MCF 10A (cell line): ENCODE results near the gene SLC35B2. TPM values are rescaled to one million over a fixed set of nuclear protein-coding genes. Genes with fewer than 3 reads are reported as not detected.

Experiments used
- BruUV-seq: library from RNA; stranded (reverse); fragments of 400-500 nt; replicated peaks from 2 replicates; lab custom pipeline; 2021; lab: Mats Ljungman, UMichigan
- CTCF ChIA-PET: fragments of 300-600 bp; sonication (Branson Sonifier 250); formaldehyde crosslinking; extraction: SDS; loops from one replicate; lab custom pipeline; 2021; ENCODE audit warnings: antibody characterized with exemption, inconsistent platforms; lab: Yijun Ruan, JAX
- POLR2A ChIA-PET: fragments of 300-600, 350-650 bp; sonication (Branson Sonifier 250); formaldehyde crosslinking; extraction: SDS; loops from one replicate; lab custom pipeline; 2020; ENCODE audit warnings: antibody characterized with exemption, inconsistent platforms; lab: Yijun Ruan, JAX
- DNase-seq: peaks from one replicate; pipeline ENCODE4 v3.0.0-alpha.2; 2018; ENCODE audit not compliant: unreplicated experiment
- H3K27ac Mint-ChIP-seq: one replicate; pipeline ENCODE4 v1.8.0; 2022; ENCODE audit warnings: mild to moderate bottlenecking, low read depth, mixed read lengths; ENCODE audit not compliant: unreplicated experiment
- H3K27me3 Mint-ChIP-seq: one replicate; pipeline ENCODE4 v1.8.0; 2022; ENCODE audit warnings: mixed read lengths; ENCODE audit not compliant: insufficient read depth, unreplicated experiment
- H3K36me3 Mint-ChIP-seq: one replicate; pipeline ENCODE4 v1.8.0; 2022; ENCODE audit warnings: mild to moderate bottlenecking, moderate library complexity, mixed read lengths; ENCODE audit not compliant: insufficient read depth, unreplicated experiment
- H3K4me1 Mint-ChIP-seq: one replicate; pipeline ENCODE4 v1.8.0; 2022; ENCODE audit warnings: mixed read lengths; ENCODE audit not compliant: insufficient read depth, unreplicated experiment
- H3K4me3 Mint-ChIP-seq: one replicate; pipeline ENCODE4 v1.8.0; 2022; ENCODE audit warnings: mild to moderate bottlenecking, moderate library complexity, mixed read lengths; ENCODE audit not compliant: unreplicated experiment
- H3K9me3 Mint-ChIP-seq: one replicate; pipeline ENCODE4 v1.8.0; 2022; ENCODE audit warnings: mixed read lengths; ENCODE audit not compliant: unreplicated experiment
- intact Hi-C: fragments of 100-400 bp; cut with micrococcal nuclease; formaldehyde crosslinking; loops from 2 replicates; pipeline ENCODE4 v1.14.1; 2022
- total RNA-seq: library from RNA; stranded (reverse); gene quantifications from 2 replicates; pipeline ENCODE4 v1.2.3, GENCODE V29; 2022
- TF ChIP-seq, protein P1 (sequence below): fragments of 200-600 bp; IDR thresholded peaks from one replicate; pipeline ENCODE4 v1.8.0; 2022; ENCODE audit warnings: antibody characterized with exemption, mild to moderate bottlenecking; ENCODE audit not compliant: unreplicated experiment

Gene SLC35B2
- total RNA-seq, 1 experiment from 2014 or later = 27.1 TPM

DNA sequence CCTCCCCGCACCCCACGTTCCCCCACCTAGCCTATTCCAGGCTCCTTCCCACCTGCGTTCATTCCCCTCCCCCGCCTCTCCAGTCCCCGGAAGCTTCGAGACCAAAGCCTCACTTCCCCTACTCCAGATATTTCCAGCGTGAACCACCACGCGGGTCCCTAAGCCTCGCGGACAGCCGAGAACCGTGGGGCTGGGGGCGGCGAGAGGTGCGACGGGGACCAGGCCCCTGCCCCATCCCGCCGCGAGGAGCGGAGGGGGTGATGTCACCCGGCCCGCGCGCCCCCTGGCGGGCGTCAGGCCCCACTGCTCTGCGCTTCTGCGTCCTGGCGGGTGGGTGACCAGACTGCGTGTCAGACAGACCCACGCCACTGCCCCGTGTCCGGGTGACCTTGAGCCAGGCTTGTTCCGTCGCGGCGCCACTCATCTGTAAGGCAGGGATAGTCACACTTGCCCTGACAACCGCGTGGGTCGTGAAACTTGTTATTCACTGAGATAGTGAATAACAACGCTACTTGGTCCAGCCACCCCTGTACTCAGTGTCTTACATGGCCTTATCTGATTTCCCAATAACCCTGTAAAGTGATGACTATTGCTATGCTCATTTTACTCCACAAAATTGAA, 19.4 kb downstream of the SLC35B2 start:
- Mint-ChIP-seq H3K9me3 (no peaks in the 10 kb centered on the region), H3K27ac (peak overlapping the region; percentile 85), H3K4me3 (peak overlapping the region; percentile 86), H3K4me1 (peaks cover 22% of the 10 kb centered on the region), H3K27me3 (no peaks in the 10 kb centered on the region), H3K36me3 (peaks cover 7% of the 10 kb centered on the region)
- intact Hi-C loops = loop anchor here (1.0 kb wide), 3 partner anchors 17 to 142 kb away; no protein-coding TSS in a partner anchor
- DNase-seq = peak; percentile 69
- TF ChIP-seq, protein P1, sequence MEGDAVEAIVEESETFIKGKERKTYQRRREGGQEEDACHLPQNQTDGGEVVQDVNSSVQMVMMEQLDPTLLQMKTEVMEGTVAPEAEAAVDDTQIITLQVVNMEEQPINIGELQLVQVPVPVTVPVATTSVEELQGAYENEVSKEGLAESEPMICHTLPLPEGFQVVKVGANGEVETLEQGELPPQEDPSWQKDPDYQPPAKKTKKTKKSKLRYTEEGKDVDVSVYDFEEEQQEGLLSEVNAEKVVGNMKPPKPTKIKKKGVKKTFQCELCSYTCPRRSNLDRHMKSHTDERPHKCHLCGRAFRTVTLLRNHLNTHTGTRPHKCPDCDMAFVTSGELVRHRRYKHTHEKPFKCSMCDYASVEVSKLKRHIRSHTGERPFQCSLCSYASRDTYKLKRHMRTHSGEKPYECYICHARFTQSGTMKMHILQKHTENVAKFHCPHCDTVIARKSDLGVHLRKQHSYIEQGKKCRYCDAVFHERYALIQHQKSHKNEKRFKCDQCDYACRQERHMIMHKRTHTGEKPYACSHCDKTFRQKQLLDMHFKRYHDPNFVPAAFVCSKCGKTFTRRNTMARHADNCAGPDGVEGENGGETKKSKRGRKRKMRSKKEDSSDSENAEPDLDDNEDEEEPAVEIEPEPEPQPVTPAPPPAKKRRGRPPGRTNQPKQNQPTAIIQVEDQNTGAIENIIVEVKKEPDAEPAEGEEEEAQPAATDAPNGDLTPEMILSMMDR = peak; percentile 94
- ChIA-PET CTCF (interaction anchor here (0.7 to 3.7 kb wide), 21 partner anchors 9 to 762 kb away, joined by 3 to 16 read pairs (median 4); partner anchors contain the start of genes HSP90AB1, MYMX, SLC29A1 and SLC35B2), POLR2A (interaction anchor here (0.6 to 5.2 kb wide), 14 partner anchors 9 to 447 kb away, joined by 3 to 114 read pairs (median 4); partner anchors contain the start of genes CDC5L, HSP90AB1, SLC29A1 and SLC35B2)
- TSS peak; percentile 83 for BruUV-seq

- peak; percentile 99 for DNase-seq
- Mint-ChIP-seq H3K36me3 (peaks cover 7% of the 10 kb centered on the region), H3K4me1 (peaks cover 22% of the 10 kb centered on the region), H3K27ac (peak overlapping the region; percentile 85), H3K9me3 (no peaks in the 10 kb centered on the region), H3K27me3 (no peaks in the 10 kb centered on the region), H3K4me3 (peak overlapping the region; percentile 86)
- CTCF ChIA-PET = interaction anchor here (0.7 to 3.7 kb wide), 22 partner anchors 10 to 762 kb away, joined by 3 to 52 read pairs (median 4); partner anchors contain the start of genes HSP90AB1, SLC29A1 and SLC35B2
- TF ChIP-seq, protein P1 = no peak
- BruUV-seq = TSS peak; percentile 51
- POLR2A ChIA-PET = interaction anchor here (0.6 to 5.2 kb wide), 15 partner anchors 8 to 446 kb away, joined by 3 to 114 read pairs (median 4); partner anchors contain the start of genes CDC5L, HSP90AB1, SLC29A1 and SLC35B2
- intact Hi-C loops = loop anchor here (1.0 kb wide), 2 partner anchors 16 to 65 kb away; no protein-coding TSS in a partner anchor
These were observed 20.1 kb downstream of the SLC35B2 start for GRCh38 chr6:44237021-44237812.

GRCh38 chr6:44235891-44236516, 21.3 kb downstream of the SLC35B2 start:
- peaks cover 22% of the 10 kb centered on the region for H3K4me1 Mint-ChIP-seq
- ChIA-PET POLR2A (interaction anchor here (1.0 to 5.2 kb wide), 7 partner anchors 11 to 63 kb away, joined by 3 to 114 read pairs (median 3); partner anchors contain the start of genes HSP90AB1, SLC29A1 and SLC35B2), CTCF (interaction anchor here (0.5 to 3.6 kb wide), 16 partner anchors 9 to 1547 kb away, joined by 3 to 52 read pairs (median 6); partner anchors contain the start of genes SLC29A1 and SLC35B2)
- DNase-seq = no peak
- H3K27ac Mint-ChIP-seq = no peak overlapping the region
- peaks cover 7% of the 10 kb centered on the region for H3K36me3 Mint-ChIP-seq
- no peak overlapping the region for H3K4me3 Mint-ChIP-seq
- TF ChIP-seq, protein P1 = no peak
- H3K27me3 Mint-ChIP-seq = no peaks in the 10 kb centered on the region
- H3K9me3 Mint-ChIP-seq = no peaks in the 10 kb centered on the region
- no TSS peak for BruUV-seq
- intact Hi-C loops = no loop called here
